Fibroblast of lung (primary cell): ENCODE measurements around the gene EIF5. TPM values are rescaled to one million over a fixed set of nuclear protein-coding genes. Genes with fewer than 3 reads are reported as not detected.

Experiments
- DNase-seq, 2 donors: peaks; one replicate each; pipeline versions ENCODE4 v3.0.0 to v3.0.0-alpha.2; 2010; ENCODE audit warnings: low read depth in 2 of 2
- H2AFZ ChIP-seq: 2 replicates; pipeline ENCODE4 v1.5.1; 2012; ENCODE audit warnings: low read length, control low read depth, inconsistent platforms
- H3K27ac ChIP-seq: 2 replicates; pipeline ENCODE4 v1.5.1; 2011; ENCODE audit warnings: low read length, control low read depth; ENCODE audit not compliant: insufficient read depth
- H3K27me3 ChIP-seq: 2 replicates; pipeline ENCODE4 v1.5.1; 2011; ENCODE audit warnings: mild to moderate bottlenecking, low read length; ENCODE audit not compliant: control insufficient read depth, insufficient read depth
- H3K36me3 ChIP-seq: 2 replicates; pipeline ENCODE4 v1.5.1; 2011; ENCODE audit warnings: low read length; ENCODE audit not compliant: control insufficient read depth, insufficient read depth
- H3K4me1 ChIP-seq: 2 replicates; pipeline ENCODE4 v1.5.1; 2011; ENCODE audit warnings: low read length; ENCODE audit not compliant: control insufficient read depth, insufficient read depth; ENCODE audit errors: extremely low read depth
- H3K4me2 ChIP-seq: 2 replicates; pipeline ENCODE4 v1.5.1; 2011; ENCODE audit warnings: low read length, control low read depth; ENCODE audit not compliant: insufficient read depth; ENCODE audit errors: extremely low read depth
- H3K4me3 ChIP-seq, 4 experiments: fragments of 200-600 bp in 1 of 4; sonication (generic) in 1 of 4; replicated peaks in 1 of 4; 2 replicates each; pipeline ENCODE4 v1.5.1; 2011 to 2016; ENCODE audit warnings: low read length in 4 of 4, low read depth in 3 of 4, mild to moderate bottlenecking in 3 of 4, control low read depth in 2 of 4, inconsistent platforms in 1 of 4, mixed read lengths in 1 of 4; ENCODE audit not compliant: insufficient read depth in 1 of 4; ENCODE audit errors: control extremely low read depth in 1 of 4
- H3K79me2 ChIP-seq: 2 replicates; pipeline ENCODE4 v1.5.1; 2012; ENCODE audit warnings: mild to moderate bottlenecking, low read length, inconsistent platforms; ENCODE audit not compliant: control insufficient read depth, insufficient read depth
- H3K9ac ChIP-seq: 2 replicates; pipeline ENCODE4 v1.5.1; 2011; ENCODE audit warnings: mild to moderate bottlenecking, low read length, control low read depth; ENCODE audit not compliant: insufficient read depth
- H3K9me3 ChIP-seq: 2 replicates; pipeline ENCODE4 v1.5.1; 2012; ENCODE audit warnings: low read depth, low read length; ENCODE audit not compliant: control insufficient read depth, insufficient read depth
- H4K20me1 ChIP-seq: 2 replicates; pipeline ENCODE4 v1.5.1; 2011; ENCODE audit warnings: low read length; ENCODE audit not compliant: control insufficient read depth, insufficient read depth; ENCODE audit errors: extremely low read depth
- EZH2 ChIP-seq: IDR thresholded peaks from 2 replicates; pipeline ENCODE4 v1.5.1; 2012; ENCODE audit warnings: low read length, control low read depth, mild to moderate bottlenecking; ENCODE audit errors: missing control alignments
- polyA plus RNA-seq, 2 donors: library from polyadenylated mRNA; depleted of rRNA in 1 of 2; stranded (reverse) in 1 of 2; unstranded in 1 of 2; fragments of >200 nt; gene quantifications; 2 replicates each; pipeline ENCODE4 v1.2.1, GENCODE V29; 2011 to 2012; ENCODE audit warnings: missing spikeins in 1 of 2
- total RNA-seq: library from RNA; depleted of rRNA; stranded (reverse); fragments of >200 nt; gene quantifications from 2 replicates; pipeline ENCODE4 v1.2.1, GENCODE V29; 2014
- TF ChIP-seq, protein P1 (sequence below), 2 donors: IDR thresholded peaks in 1 of 2; conservative IDR thresholded peaks in 1 of 2; 1 replicate in 1 of 2; 2 replicates in 1 of 2; pipeline ENCODE4 v1.5.1; 2011 to 2012; ENCODE audit warnings: low read length in 2 of 2, control low read depth in 1 of 2, inconsistent platforms in 1 of 2, low read depth in 1 of 2, mild to moderate bottlenecking in 1 of 2

EIF5 gene
- total and polyA plus RNA-seq, 2 donors (not counting 1 experiment from before 2014, with no cell fraction given), result 185 to 400 TPM

DNA sequence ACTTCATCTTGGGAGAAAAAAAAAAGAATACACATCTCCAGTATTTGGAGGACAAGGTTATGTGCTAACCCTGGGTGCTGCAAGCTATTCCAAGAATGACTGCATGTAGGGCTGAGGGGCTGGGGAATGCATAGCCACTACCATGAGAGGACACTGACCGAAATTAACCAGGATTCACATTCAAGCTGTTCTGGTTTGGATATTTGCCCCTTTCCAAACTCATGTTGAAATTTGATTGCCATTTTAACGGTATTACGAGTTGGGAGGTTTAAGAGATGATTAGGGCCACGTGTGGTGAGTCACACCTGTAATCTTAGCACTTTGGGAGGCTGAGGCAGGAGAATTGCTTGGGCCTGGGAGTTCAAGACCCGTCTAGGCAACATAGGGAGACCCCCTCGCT, 32.7 kb downstream of the EIF5 start:
- no peaks in the 10 kb centered on the region for H3K27me3 ChIP-seq
- no peak for DNase-seq
- H3K27ac ChIP-seq, result no peak overlapping the region
- TF ChIP-seq, protein P1, sequence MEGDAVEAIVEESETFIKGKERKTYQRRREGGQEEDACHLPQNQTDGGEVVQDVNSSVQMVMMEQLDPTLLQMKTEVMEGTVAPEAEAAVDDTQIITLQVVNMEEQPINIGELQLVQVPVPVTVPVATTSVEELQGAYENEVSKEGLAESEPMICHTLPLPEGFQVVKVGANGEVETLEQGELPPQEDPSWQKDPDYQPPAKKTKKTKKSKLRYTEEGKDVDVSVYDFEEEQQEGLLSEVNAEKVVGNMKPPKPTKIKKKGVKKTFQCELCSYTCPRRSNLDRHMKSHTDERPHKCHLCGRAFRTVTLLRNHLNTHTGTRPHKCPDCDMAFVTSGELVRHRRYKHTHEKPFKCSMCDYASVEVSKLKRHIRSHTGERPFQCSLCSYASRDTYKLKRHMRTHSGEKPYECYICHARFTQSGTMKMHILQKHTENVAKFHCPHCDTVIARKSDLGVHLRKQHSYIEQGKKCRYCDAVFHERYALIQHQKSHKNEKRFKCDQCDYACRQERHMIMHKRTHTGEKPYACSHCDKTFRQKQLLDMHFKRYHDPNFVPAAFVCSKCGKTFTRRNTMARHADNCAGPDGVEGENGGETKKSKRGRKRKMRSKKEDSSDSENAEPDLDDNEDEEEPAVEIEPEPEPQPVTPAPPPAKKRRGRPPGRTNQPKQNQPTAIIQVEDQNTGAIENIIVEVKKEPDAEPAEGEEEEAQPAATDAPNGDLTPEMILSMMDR (conservative IDR thresholded peaks at IDR 0.05 in 1 of 2, IDR thresholded peaks at IDR 0.05 in 1 of 2; ENCODE audit: low read depth in 1 of 2, low read length in 2 of 2), result no peak
- TF ChIP-seq EZH2, result no peak
- H3K79me2 ChIP-seq, result no peaks in the 10 kb centered on the region
- no peak overlapping the region for H3K4me3 ChIP-seq
- no peak overlapping the region for H3K4me2 ChIP-seq
- H4K20me1 ChIP-seq, result no peaks in the 10 kb centered on the region
- no peak overlapping the region for H3K9ac ChIP-seq
- no peaks in the 10 kb centered on the region for H3K4me1 ChIP-seq
- H3K36me3 ChIP-seq, result no peaks in the 10 kb centered on the region
- H3K9me3 ChIP-seq, result no peaks in the 10 kb centered on the region
- H2AFZ ChIP-seq, result no peak overlapping the region

DNA sequence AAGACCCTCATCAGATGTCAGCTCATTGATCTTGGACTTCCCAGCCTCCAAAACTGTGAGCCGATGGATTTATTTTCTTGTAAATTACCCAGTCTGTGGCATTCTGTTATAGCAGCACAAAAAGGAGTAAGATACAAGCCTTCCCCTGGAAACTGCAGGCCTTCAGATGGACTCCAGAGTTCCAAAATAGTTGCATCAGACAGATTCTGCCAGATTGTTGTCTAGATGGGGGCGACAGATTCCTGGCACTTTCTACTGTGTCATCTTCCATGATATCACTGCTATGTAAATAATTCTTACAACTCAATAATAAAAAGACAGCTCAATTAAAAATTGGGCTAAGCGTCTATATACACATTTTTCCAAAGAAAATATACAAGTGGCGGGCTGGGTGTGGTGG, 34.0 kb downstream of the EIF5 start:
- no peak for TF ChIP-seq EZH2
- TF ChIP-seq, protein P1 (conservative IDR thresholded peaks at IDR 0.05 in 1 of 2, IDR thresholded peaks at IDR 0.05 in 1 of 2; ENCODE audit: low read depth in 1 of 2, low read length in 2 of 2), result no peak
- no peaks in the 10 kb centered on the region for H4K20me1 ChIP-seq
- no peak overlapping the region for H3K4me2 ChIP-seq
- H3K4me1 ChIP-seq, result peaks cover 4% of the 10 kb centered on the region
- H3K36me3 ChIP-seq, result no peaks in the 10 kb centered on the region
- DNase-seq, result no peak
- no peak overlapping the region for H3K9ac ChIP-seq
- no peaks in the 10 kb centered on the region for H3K79me2 ChIP-seq
- no peak overlapping the region for H3K27ac ChIP-seq
- no peaks in the 10 kb centered on the region for H3K27me3 ChIP-seq
- H3K4me3 ChIP-seq, result no peak overlapping the region
- H2AFZ ChIP-seq, result peak overlapping the region; percentile 36
- H3K9me3 ChIP-seq, result no peaks in the 10 kb centered on the region

DNA sequence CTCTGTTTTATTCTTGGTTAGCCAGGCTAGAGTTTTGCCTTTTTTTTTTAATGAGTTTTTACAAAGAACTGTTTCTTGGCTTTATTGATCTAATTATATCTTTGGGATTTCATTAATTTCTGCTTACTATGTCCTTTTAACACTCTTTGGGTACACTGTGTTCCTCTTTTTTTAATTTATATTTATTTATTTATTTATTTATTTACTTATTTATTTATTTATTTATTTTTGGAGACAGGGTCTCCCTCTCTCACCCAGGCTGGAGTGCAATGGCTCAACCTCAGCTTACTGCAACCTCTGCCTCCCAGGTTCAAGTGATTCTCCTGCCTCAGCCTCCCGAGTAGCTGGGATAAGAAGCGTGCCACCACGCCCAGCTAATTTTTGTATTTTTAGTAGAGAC, 36.0 kb downstream of the EIF5 start:
- Histone ChIP-seq H3K27ac (no peak overlapping the region), H4K20me1 (no peaks in the 10 kb centered on the region), H3K4me1 (peaks cover 6% of the 10 kb centered on the region), H3K79me2 (no peaks in the 10 kb centered on the region), H3K4me2 (no peak overlapping the region), H2AFZ (no peak overlapping the region), H3K4me3 (no peak overlapping the region), H3K36me3 (no peaks in the 10 kb centered on the region), H3K9ac (no peak overlapping the region), H3K27me3 (no peaks in the 10 kb centered on the region), H3K9me3 (no peaks in the 10 kb centered on the region)
- no peak for DNase-seq
- TF ChIP-seq EZH2, result no peak
- TF ChIP-seq, protein P1 (conservative IDR thresholded peaks at IDR 0.05 in 1 of 2, IDR thresholded peaks at IDR 0.05 in 1 of 2; ENCODE audit: low read depth in 1 of 2, low read length in 2 of 2), result no peak
